GM12892 (cell line): ENCODE results near the gene MYLK2.

Source experiments
- POLR2A ChIP-seq: IDR thresholded peaks from 2 replicates; pipeline ENCODE4 v1.6.1; 2011; ENCODE audit warnings: low read depth, low read length, control low read depth
- POLR2AphosphoS5 ChIP-seq: IDR thresholded peaks from 2 replicates; pipeline ENCODE4 v1.6.1; 2011; ENCODE audit warnings: low read depth, low read length, control low read depth
- TAF1 ChIP-seq: IDR thresholded peaks from 2 replicates; pipeline ENCODE4 v1.6.1; 2011; ENCODE audit warnings: low read depth, mild to moderate bottlenecking, control low read depth, low read length, borderline replicate concordance

- TF ChIP-seq POLR2A (no peak), TAF1 (no peak), POLR2AphosphoS5 (no peak)
These were observed 37.4 kb downstream of the MYLK2 start for GRCh38 chr20:31856516-31856915.
